ENCODE measurements around the gene TRAF3.

TRAF3 gene

GRCh38 chr14:102779574-102780315, 2.5 kb downstream of the TRAF3 start:
- Histone ChIP-seq H3K36me3 (0 out of 2 replicates have a peak, but pooled peaks cover 3% of the 10 kb centered on the region), H3K27me3 (no peaks in the 10 kb centered on the region), H3K4me1 (peaks cover 17% of the 10 kb centered on the region), H3K9me3 (no peaks in the 10 kb centered on the region), H3K4me3 (ENCODE audit: low read depth, low read length) (peak overlapping the region; percentile 95)
- DNase-seq, result no peak
- TF ChIP-seq, protein P1, sequence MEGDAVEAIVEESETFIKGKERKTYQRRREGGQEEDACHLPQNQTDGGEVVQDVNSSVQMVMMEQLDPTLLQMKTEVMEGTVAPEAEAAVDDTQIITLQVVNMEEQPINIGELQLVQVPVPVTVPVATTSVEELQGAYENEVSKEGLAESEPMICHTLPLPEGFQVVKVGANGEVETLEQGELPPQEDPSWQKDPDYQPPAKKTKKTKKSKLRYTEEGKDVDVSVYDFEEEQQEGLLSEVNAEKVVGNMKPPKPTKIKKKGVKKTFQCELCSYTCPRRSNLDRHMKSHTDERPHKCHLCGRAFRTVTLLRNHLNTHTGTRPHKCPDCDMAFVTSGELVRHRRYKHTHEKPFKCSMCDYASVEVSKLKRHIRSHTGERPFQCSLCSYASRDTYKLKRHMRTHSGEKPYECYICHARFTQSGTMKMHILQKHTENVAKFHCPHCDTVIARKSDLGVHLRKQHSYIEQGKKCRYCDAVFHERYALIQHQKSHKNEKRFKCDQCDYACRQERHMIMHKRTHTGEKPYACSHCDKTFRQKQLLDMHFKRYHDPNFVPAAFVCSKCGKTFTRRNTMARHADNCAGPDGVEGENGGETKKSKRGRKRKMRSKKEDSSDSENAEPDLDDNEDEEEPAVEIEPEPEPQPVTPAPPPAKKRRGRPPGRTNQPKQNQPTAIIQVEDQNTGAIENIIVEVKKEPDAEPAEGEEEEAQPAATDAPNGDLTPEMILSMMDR (IDR thresholded peaks at IDR 0.05; ENCODE audit: low read depth, low read length), result no peak

DNA sequence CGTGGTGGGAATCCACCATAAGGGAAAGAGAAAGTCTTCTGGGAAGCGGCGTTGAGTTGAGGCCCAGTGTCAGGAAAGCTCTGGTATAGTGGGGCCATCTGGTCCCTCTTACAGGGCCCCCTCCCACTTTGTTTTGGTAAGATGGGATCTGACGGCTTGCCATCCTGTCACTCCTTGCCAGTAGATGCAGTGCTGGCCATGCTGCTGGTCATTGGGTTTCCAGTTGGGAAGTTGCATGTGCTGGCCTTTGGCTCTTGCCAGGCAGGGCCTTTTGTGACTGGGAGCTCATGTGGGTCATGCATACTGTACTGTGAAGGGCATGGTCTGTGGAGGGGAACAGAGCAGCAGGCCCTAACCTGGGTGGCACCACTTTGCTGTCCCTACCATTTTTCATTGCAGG, 3.8 kb downstream of the TRAF3 start:
- H3K4me1 ChIP-seq, result peaks cover 25% of the 10 kb centered on the region
- H3K36me3 ChIP-seq, result 0 out of 2 replicates have a peak, but pooled peaks cover 3% of the 10 kb centered on the region
- no peaks in the 10 kb centered on the region for H3K9me3 ChIP-seq
- TF ChIP-seq, protein P1 (IDR thresholded peaks at IDR 0.05; ENCODE audit: low read depth, low read length), result no peak
- peak; percentile 29 for DNase-seq
- H3K4me3 ChIP-seq (ENCODE audit: low read depth, low read length), result no peak overlapping the region
- no peaks in the 10 kb centered on the region for H3K27me3 ChIP-seq

DNA sequence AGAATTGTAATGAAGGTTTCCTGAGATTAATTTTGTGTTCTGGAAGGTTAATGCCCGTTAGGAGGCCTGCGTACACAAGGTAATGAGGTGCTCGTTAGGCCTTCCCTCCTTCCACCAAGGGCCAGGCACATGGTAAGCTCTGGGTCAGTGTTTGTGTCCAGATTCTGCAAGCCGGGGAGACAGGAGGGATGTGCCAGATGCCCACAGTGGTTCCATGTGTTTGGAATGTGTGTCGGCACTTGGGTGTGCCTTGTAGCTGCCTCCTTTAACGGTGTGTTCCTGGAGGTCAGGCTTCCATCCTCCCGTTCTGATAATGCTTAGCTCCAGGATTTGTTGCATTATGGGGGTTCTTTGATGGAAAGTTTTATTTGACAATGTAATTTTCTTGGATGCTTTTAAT, 5.7 kb downstream of the TRAF3 start:
- DNase-seq, result no peak
- Histone ChIP-seq H3K9me3 (no peaks in the 10 kb centered on the region), H3K4me1 (peaks cover 25% of the 10 kb centered on the region)

GRCh38 chr14:102784892-102785594, 7.8 kb downstream of the TRAF3 start:
- Histone ChIP-seq H3K9me3 (no peaks in the 10 kb centered on the region), H3K27me3 (no peaks in the 10 kb centered on the region), H3K4me3 (ENCODE audit: low read depth, low read length) (no peak overlapping the region), H3K4me1 (peaks cover 18% of the 10 kb centered on the region), H3K36me3 (no peaks in the 10 kb centered on the region)
- TF ChIP-seq, protein P1 (IDR thresholded peaks at IDR 0.05; ENCODE audit: low read depth, low read length), result no peak
- no peak for DNase-seq

More for the DNA sequence above, 5.7 kb downstream of the TRAF3 start:
- H3K36me3 ChIP-seq, result 0 out of 2 replicates have a peak, but pooled peaks cover 3% of the 10 kb centered on the region
- H3K27me3 ChIP-seq, result no peaks in the 10 kb centered on the region
- H3K4me3 ChIP-seq (ENCODE audit: low read depth, low read length), result no peak overlapping the region
- TF ChIP-seq, protein P1 (IDR thresholded peaks at IDR 0.05; ENCODE audit: low read depth, low read length), result no peak

GRCh38 chr14:102785595-102785963, 8.3 kb downstream of the TRAF3 start:
- TF ChIP-seq, protein P1 (IDR thresholded peaks at IDR 0.05; ENCODE audit: low read depth, low read length), result peak; percentile 27; the same call in 1 of the 2 replicates
- Histone ChIP-seq H3K27me3 (no peaks in the 10 kb centered on the region), H3K4me1 (peaks cover 15% of the 10 kb centered on the region), H3K4me3 (ENCODE audit: low read depth, low read length) (no peak overlapping the region), H3K9me3 (no peaks in the 10 kb centered on the region), H3K36me3 (no peaks in the 10 kb centered on the region)
- DNase-seq, result no peak

GRCh38 chr14:102786768-102787167, 9.5 kb downstream of the TRAF3 start:
- H3K4me1 ChIP-seq, result peaks cover 8% of the 10 kb centered on the region
- no peaks in the 10 kb centered on the region for H3K36me3 ChIP-seq
- no peaks in the 10 kb centered on the region for H3K27me3 ChIP-seq
- DNase-seq, result no peak
- no peaks in the 10 kb centered on the region for H3K9me3 ChIP-seq
- TF ChIP-seq, protein P1 (IDR thresholded peaks at IDR 0.05; ENCODE audit: low read depth, low read length), result no peak
- H3K4me3 ChIP-seq (ENCODE audit: low read depth, low read length), result no peak overlapping the region

Measured in BE2C (cell line).